IMR-90 (cell line): ENCODE results near the gene TMEM213. TPM values are rescaled to one million over a fixed set of nuclear protein-coding genes. Genes with fewer than 3 reads are reported as not detected.

Experiments
- ATAC-seq: fragments of 200-7000 bp; cut with Tn5 transposase; 2 replicates; pipeline ENCODE4 v1.9.1; 2020; ENCODE audit warnings: low read depth, mild to moderate bottlenecking, moderate library complexity
- BruUV-seq: library from RNA; stranded (reverse); fragments of 400-500 nt; replicated peaks from 2 replicates; lab custom pipeline; 2021; lab: Mats Ljungman, UMichigan
- CTCF ChIA-PET: fragments of 300-600 bp; formaldehyde crosslinking; extraction: SDS; loops from one replicate; lab custom pipeline; 2021; ENCODE audit warnings: antibody characterized with exemption; lab: Yijun Ruan, JAX
- POLR2A ChIA-PET: fragments of 300-600 bp; sonication (Branson Sonifier 250); formaldehyde crosslinking; loops from one replicate; lab custom pipeline; 2022; ENCODE audit warnings: antibody characterized with exemption; ENCODE audit not compliant: unreplicated experiment; lab: Charles Lee
- DNase-seq: peaks from one replicate; pipeline ENCODE4 v3.0.0; 2013
- H2AFZ ChIP-seq: replicated peaks from 2 replicates; pipeline ENCODE3; 2013; ENCODE audit warnings: low read length, mild to moderate bottlenecking; ENCODE audit not compliant: poor library complexity
- H2AK5ac ChIP-seq: 2 replicates; pipeline ENCODE4 v1.6.1; 2013; ENCODE audit warnings: low read depth, low read length, inconsistent platforms
- H2AK9ac ChIP-seq: replicated peaks from 2 replicates; pipeline ENCODE3; 2013; ENCODE audit warnings: mild to moderate bottlenecking, low read depth, low read length, moderate library complexity; ENCODE audit not compliant: poor library complexity
- H2BK120ac ChIP-seq: 2 replicates; pipeline ENCODE4 v1.6.1; 2013; ENCODE audit warnings: low read depth, low read length, inconsistent platforms
- H2BK15ac ChIP-seq: 3 replicates; pipeline ENCODE4 v1.6.1; 2013; ENCODE audit warnings: low read depth, low read length, inconsistent platforms
- H2BK20ac ChIP-seq: 2 replicates; pipeline ENCODE4 v1.6.1; 2013; ENCODE audit warnings: low read depth, mild to moderate bottlenecking, inconsistent platforms, low read length, moderate library complexity
- H2BK5ac ChIP-seq: 2 replicates; pipeline ENCODE4 v1.6.1; 2013; ENCODE audit warnings: mild to moderate bottlenecking, low read depth, low read length, inconsistent platforms; ENCODE audit not compliant: poor library complexity, severe bottlenecking
- H3K14ac ChIP-seq: replicated peaks from 2 replicates; pipeline ENCODE4 v1.6.1; 2013; ENCODE audit warnings: low read depth, low read length, inconsistent platforms
- H3K18ac ChIP-seq: 2 replicates; pipeline ENCODE4 v1.6.1; 2013; ENCODE audit warnings: low read depth, low read length, control low read depth
- H3K23ac ChIP-seq: 2 replicates; pipeline ENCODE4 v1.6.1; 2013; ENCODE audit warnings: low read depth, low read length, inconsistent platforms
- H3K27ac ChIP-seq: 2 replicates; pipeline ENCODE4 v1.5.1; 2013; ENCODE audit warnings: mild to moderate bottlenecking, control low read depth, low read length; ENCODE audit not compliant: insufficient read depth
- H3K27me3 ChIP-seq: 2 replicates; pipeline ENCODE4 v1.6.1; 2013; ENCODE audit warnings: low read length; ENCODE audit not compliant: control insufficient read depth, insufficient read depth
- H3K36me3 ChIP-seq: 2 replicates; pipeline ENCODE4 v1.6.1; 2013; ENCODE audit warnings: low read length, mixed read lengths; ENCODE audit not compliant: control insufficient read depth, insufficient read depth
- H3K4ac ChIP-seq: 2 replicates; pipeline ENCODE4 v1.6.1; 2013; ENCODE audit warnings: low read depth, low read length, inconsistent platforms
- H3K4me1 ChIP-seq: 2 replicates; pipeline ENCODE4 v1.6.1; 2013; ENCODE audit warnings: low read length, mixed read lengths; ENCODE audit not compliant: control insufficient read depth, insufficient read depth
- H3K4me2 ChIP-seq: 2 replicates; pipeline ENCODE4 v1.6.1; 2013; ENCODE audit warnings: low read depth, mild to moderate bottlenecking, control low read depth, low read length, moderate library complexity
- H3K4me3 ChIP-seq: 2 replicates; pipeline ENCODE4 v1.5.1; 2013; ENCODE audit warnings: low read depth, mild to moderate bottlenecking, control low read depth, low read length, moderate library complexity; ENCODE audit not compliant: insufficient read depth
- H3K56ac ChIP-seq: 2 replicates; pipeline ENCODE4 v1.6.1; 2013; ENCODE audit warnings: low read length, inconsistent platforms; ENCODE audit not compliant: insufficient read depth; ENCODE audit errors: extremely low read depth
- H3K79me1 ChIP-seq, 2 experiments: 2 replicates each; pipeline ENCODE4 v1.6.1; 2013; ENCODE audit warnings: low read length in 2 of 2, inconsistent platforms in 1 of 2, low read depth in 1 of 2
- H3K9ac ChIP-seq: 2 replicates; pipeline ENCODE4 v1.6.1; 2013; ENCODE audit warnings: low read depth, low read length, control low read depth
- H3K9me1 ChIP-seq: 2 replicates; pipeline ENCODE4 v1.6.1; 2013; ENCODE audit warnings: low read length, inconsistent platforms; ENCODE audit not compliant: insufficient read depth
- H3K9me3 ChIP-seq: 2 replicates; pipeline ENCODE4 v1.6.1; 2013; ENCODE audit warnings: low read length; ENCODE audit not compliant: control insufficient read depth, insufficient read depth
- H4K20me1 ChIP-seq: 2 replicates; pipeline ENCODE4 v1.6.1; 2013; ENCODE audit warnings: low read length, inconsistent platforms; ENCODE audit not compliant: insufficient read depth
- H4K5ac ChIP-seq: 2 replicates; pipeline ENCODE4 v1.6.1; 2013; ENCODE audit warnings: mild to moderate bottlenecking, low read depth, low read length, control low read depth
- H4K8ac ChIP-seq, 2 experiments: 2 replicates each; pipeline ENCODE4 v1.6.1; 2013; ENCODE audit warnings: low read depth in 2 of 2, low read length in 2 of 2, control low read depth in 1 of 2, inconsistent platforms in 1 of 2
- H4K91ac ChIP-seq: 2 replicates; pipeline ENCODE4 v1.6.1; 2013; ENCODE audit warnings: low read depth, low read length, inconsistent platforms; ENCODE audit not compliant: insufficient read depth
- BHLHE40 ChIP-seq: fragments of 150-350 bp; IDR thresholded peaks from 2 replicates; pipeline ENCODE4 v1.6.1; 2016; ENCODE audit warnings: mild to moderate bottlenecking, low read depth, low read length
- CEBPB ChIP-seq: IDR thresholded peaks from 2 replicates; pipeline ENCODE4 v1.6.1; 2012; ENCODE audit warnings: low read depth, low read length, improper control_type of control experiment
- CHD1 ChIP-seq: IDR thresholded peaks from 2 replicates; pipeline ENCODE4 v1.6.1; 2012; ENCODE audit warnings: low read depth, low read length, improper control_type of control experiment
- FOS ChIP-seq: fragments of 150-350 bp; IDR thresholded peaks from 2 replicates; pipeline ENCODE4 v1.6.1; 2016; ENCODE audit warnings: low read depth, low read length
- MAFK ChIP-seq: IDR thresholded peaks from 2 replicates; pipeline ENCODE4 v1.6.1; 2012; ENCODE audit warnings: low read depth, low read length, improper control_type of control experiment
- MAZ ChIP-seq: IDR thresholded peaks from 2 replicates; pipeline ENCODE4 v1.6.1; 2012; ENCODE audit warnings: low read depth, mild to moderate bottlenecking, low read length, improper control_type of control experiment, moderate library complexity, borderline replicate concordance
- MXI1 ChIP-seq: IDR thresholded peaks from 2 replicates; pipeline ENCODE4 v1.6.1; 2012; ENCODE audit warnings: low read depth, mild to moderate bottlenecking, low read length, moderate library complexity, borderline replicate concordance
- NFE2L2 ChIP-seq: fragments of 150-350 bp; IDR thresholded peaks from 2 replicates; pipeline ENCODE4 v1.6.1; 2016; ENCODE audit warnings: low read depth, mild to moderate bottlenecking, low read length
- POLR2A ChIP-seq: IDR thresholded peaks from 2 replicates; pipeline ENCODE4 v1.6.1; 2012; ENCODE audit warnings: mild to moderate bottlenecking, low read depth, low read length
- RCOR1 ChIP-seq: IDR thresholded peaks from 2 replicates; pipeline ENCODE4 v1.6.1; 2012; ENCODE audit warnings: mild to moderate bottlenecking, low read length, improper control_type of control experiment; ENCODE audit not compliant: insufficient replicate concordance
- RFX5 ChIP-seq: IDR thresholded peaks from 2 replicates; pipeline ENCODE4 v1.8.0; 2012; ENCODE audit warnings: low read depth, mild to moderate bottlenecking, low read length, moderate library complexity
- SMC3 ChIP-seq: fragments of 150-350 bp; IDR thresholded peaks from 2 replicates; pipeline ENCODE4 v1.6.1; 2016; ENCODE audit warnings: low read depth, mild to moderate bottlenecking, antibody characterized with exemption, low read length, moderate library complexity
- WGBS, 2 experiments: methylation state at CpG; one replicate each; pipeline versions ENCODE4 v1.1.5 to v1.1.7; 2013; ENCODE audit warnings: missing lambda C conversion rate in 2 of 2; ENCODE audit not compliant: insufficient read length in 1 of 2; ENCODE audit errors: extremely low coverage in 2 of 2; 5-methylcytosine and 5-hydroxymethylcytosine counted together
- dilution Hi-C: fragments of 300-500 bp; cut with HindIII; formaldehyde crosslinking; loops from one replicate; pipeline ENCODE4 v1.14.3; 2018; ENCODE audit warnings: low sequenced_read_pairs; ENCODE audit not compliant: unreplicated experiment
- in situ Hi-C: fragments of 300-500 bp; cut with MboI; formaldehyde crosslinking; loops from 3 replicates; pipeline ENCODE4 v1.14.3; 2019; ENCODE audit warnings: low sequenced_read_pairs, inconsistent platforms, mixed read lengths
- intact Hi-C: fragments of 100-400 bp; cut with micrococcal nuclease; formaldehyde crosslinking; loops from 2 replicates; pipeline ENCODE4 v1.10.0; 2022
- polyA plus RNA-seq, 3 experiments: library from polyadenylated mRNA; depleted of rRNA; stranded (reverse); fragments of >200 nt; gene quantifications; 2 replicates each; pipeline ENCODE4 v1.2.3, GENCODE V29; 2012; ENCODE audit warnings: low replicate concordance in 1 of 3
- total RNA-seq: library from RNA; depleted of rRNA; stranded (reverse); fragments of >200 nt; gene quantifications from 2 replicates; pipeline ENCODE4 v1.2.3, GENCODE V29; 2012

TMEM213 gene
- total and polyA plus RNA-seq, 2 of the 4 experiments (the other 2 are of a cell fraction), result not detected

DNA sequence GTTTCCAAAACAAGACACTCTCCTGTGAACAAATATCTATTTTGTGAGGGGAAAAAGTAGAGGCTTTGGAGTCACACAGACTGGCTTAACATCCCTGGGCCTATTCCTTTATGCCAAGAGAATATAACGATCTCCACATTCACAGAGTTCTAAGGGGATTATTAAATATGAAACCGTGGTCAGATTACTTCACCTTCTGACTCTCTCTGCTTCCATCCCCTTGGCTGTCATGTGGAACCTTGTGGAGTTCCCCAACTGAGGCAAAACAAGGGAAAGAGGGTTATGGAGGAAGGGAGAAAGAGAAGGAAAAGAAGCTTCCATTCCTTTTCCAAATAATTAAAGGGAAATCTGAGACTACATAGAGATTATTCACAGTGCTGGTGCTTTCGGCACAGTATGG lies 55.7 kb downstream of the TMEM213 start:
- H3K23ac ChIP-seq, result no peak overlapping the region
- no peaks in the 10 kb centered on the region; the same call in 1 of the 2 replicates for H3K4me1 ChIP-seq
- no peak overlapping the region for H3K4ac ChIP-seq
- no peak overlapping the region for H2BK20ac ChIP-seq
- no peak overlapping the region for H3K27ac ChIP-seq
- intact Hi-C loops, result no loop called here
- no peak overlapping the region for H3K4me3 ChIP-seq
- no peaks in the 10 kb centered on the region for H4K20me1 ChIP-seq
- no peaks in the 10 kb centered on the region for H3K27me3 ChIP-seq
- peaks cover 5% of the 10 kb centered on the region; the same call in 1 of the 2 replicates for H3K9me1 ChIP-seq
- H4K91ac ChIP-seq, result no peak overlapping the region
- no peak overlapping the region for H2AK5ac ChIP-seq
- H3K56ac ChIP-seq, result no peak overlapping the region
- no peaks in the 10 kb centered on the region for H3K79me1 ChIP-seq
- H2AK9ac ChIP-seq, result no peak overlapping the region
- no peak overlapping the region for H2BK120ac ChIP-seq
- no CpG with 5 or more reads among the region's 3 CpGs for WGBS, 2 experiments
- H2BK5ac ChIP-seq, result no peak overlapping the region
- TF ChIP-seq MAFK (no peak), FOS (no peak), RFX5 (no peak), NFE2L2 (no peak), POLR2A (no peak), BHLHE40 (no peak), CEBPB (no peak), MAZ (no peak), MXI1 (no peak), SMC3 (no peak), CHD1 (no peak), RCOR1 (no peak)
- no peak overlapping the region for H3K18ac ChIP-seq
- in situ Hi-C loops, result no loop called here
- CTCF ChIA-PET, result no interaction called here
- POLR2A ChIA-PET, result no interaction called here
- H3K9ac ChIP-seq, result no peak overlapping the region
- H3K36me3 ChIP-seq, result peaks cover 3% of the 10 kb centered on the region
- no peak overlapping the region for H4K8ac ChIP-seq
- BruUV-seq, result no TSS peak
- no peak overlapping the region for H2AFZ ChIP-seq
- H3K9me3 ChIP-seq, result peaks cover 3% of the 10 kb centered on the region
- no peak overlapping the region for H3K14ac ChIP-seq
- dilution Hi-C loops, result no loop called here
- H4K5ac ChIP-seq, result no peak overlapping the region
- DNase-seq (no peak), ATAC-seq (no peak)
- H2BK15ac ChIP-seq, result no peak overlapping the region
- no peak overlapping the region for H3K4me2 ChIP-seq
